Natural killer cell (primary cell): ENCODE results near the gene M1AP. TPM values are rescaled to one million over a fixed set of nuclear protein-coding genes. Genes with fewer than 3 reads are reported as not detected.

ENCODE experiments used
- ATAC-seq, 3 donors: fragments of 150-1000 bp in 2 of 3; fragments of 200-7000 bp in 1 of 3; cut with Tn5 transposase; 1 replicate in 1 of 3; 2 replicates in 2 of 3; pipeline ENCODE4 v1.10.0; 2021; ENCODE audit warnings: mild to moderate bottlenecking in 2 of 3, moderate library complexity in 2 of 3
- DNase-seq, 2 donors: peaks; one replicate each; pipeline versions ENCODE4 v3.0.0 to v3.0.0-alpha.2; 2013 to 2021; ENCODE audit warnings: mixed read lengths in 1 of 2
- H3K27ac ChIP-seq: one replicate; pipeline ENCODE4 v1.5.1; 2013; ENCODE audit warnings: mild to moderate bottlenecking, low read length
- H3K27me3 ChIP-seq: one replicate; pipeline ENCODE4 v1.6.1; 2013; ENCODE audit warnings: low read length; ENCODE audit not compliant: control insufficient read depth, insufficient read depth
- H3K36me3 ChIP-seq: one replicate; pipeline ENCODE4 v1.6.1; 2013; ENCODE audit warnings: low read length; ENCODE audit not compliant: control insufficient read depth, insufficient read depth
- H3K4me1 ChIP-seq: one replicate; pipeline ENCODE4 v1.6.1; 2013; ENCODE audit warnings: low read length; ENCODE audit not compliant: control insufficient read depth, insufficient read depth
- H3K4me3 ChIP-seq: one replicate; pipeline ENCODE4 v1.5.1; 2013; ENCODE audit warnings: low read length
- H3K9me3 ChIP-seq: one replicate; pipeline ENCODE4 v1.6.1; 2013; ENCODE audit warnings: low read length; ENCODE audit not compliant: control insufficient read depth, insufficient read depth
- H3K27ac Mint-ChIP-seq, 2 donors: one replicate each; pipeline ENCODE4 v1.8.0; 2022; ENCODE audit warnings: mild to moderate bottlenecking in 2 of 2, mixed read lengths in 2 of 2, moderate library complexity in 1 of 2
- H3K27me3 Mint-ChIP-seq, 2 donors: one replicate each; pipeline ENCODE4 v1.8.0; 2022; ENCODE audit warnings: low read depth in 2 of 2, mixed read lengths in 2 of 2
- H3K36me3 Mint-ChIP-seq: one replicate; pipeline ENCODE4 v1.8.0; 2022; ENCODE audit warnings: mixed read lengths
- H3K4me1 Mint-ChIP-seq, 2 donors: one replicate each; pipeline ENCODE4 v1.8.0; 2022; ENCODE audit warnings: mixed read lengths in 2 of 2
- H3K4me3 Mint-ChIP-seq: one replicate; pipeline ENCODE4 v1.8.0; 2022; ENCODE audit warnings: mild to moderate bottlenecking, moderate library complexity, mixed read lengths
- H3K9me3 Mint-ChIP-seq, 2 donors: one replicate each; pipeline ENCODE4 v1.8.0; 2022; ENCODE audit warnings: mixed read lengths in 2 of 2
- CTCF ChIP-seq: fragments of 200-600 bp; IDR thresholded peaks from one replicate; pipeline ENCODE4 v1.8.0; 2022; ENCODE audit warnings: antibody characterized with exemption
- WGBS: methylation state at CpG from one replicate; pipeline ENCODE4 v1.1.7; 2013; ENCODE audit warnings: missing lambda C conversion rate; ENCODE audit not compliant: insufficient coverage; 5-methylcytosine and 5-hydroxymethylcytosine counted together
- intact Hi-C: fragments of 100-400 bp; cut with micrococcal nuclease; formaldehyde crosslinking; loops from one replicate; pipeline ENCODE4 v1.14.2; 2022
- total RNA-seq, 4 donors: library from RNA; stranded (reverse); fragments of 120-200 nt in 1 of 4; gene quantifications; one replicate each; pipeline versions ENCODE4 v1.2.3 to v1.2.4, GENCODE V29; 2013 to 2022

Gene M1AP
- total RNA-seq, 3 donors from 2014 or later (not counting 1 experiment from before 2014, with no cell fraction given), result not detected

DNA sequence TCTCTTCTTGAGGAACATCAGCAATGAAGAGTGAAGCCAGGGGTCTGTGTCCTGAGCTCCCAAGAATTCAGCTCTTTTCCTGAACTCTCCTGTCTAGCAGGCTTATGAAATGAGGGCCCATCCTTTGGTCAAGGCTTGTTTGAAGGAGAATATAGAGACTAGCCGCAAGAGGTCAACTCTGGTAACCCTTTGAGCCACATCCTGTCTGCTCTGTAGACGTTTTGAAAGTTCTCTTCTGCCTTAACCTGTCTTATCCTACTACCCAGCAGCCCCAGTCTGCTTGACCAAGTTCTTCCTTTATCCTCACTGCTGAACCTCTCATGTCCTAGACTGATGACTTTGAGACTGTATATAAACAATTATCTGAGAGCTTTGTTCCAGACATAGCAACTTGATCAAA lies 11.3 kb upstream of the M1AP start:
- no peaks in the 10 kb centered on the region for H3K27me3 ChIP-seq
- H3K9me3 Mint-ChIP-seq, result no peaks in the 10 kb centered on the region
- H3K4me1 Mint-ChIP-seq, result peaks cover 10 to 18% of the 10 kb centered on the region in 2 donors
- no peaks in the 10 kb centered on the region for H3K27me3 Mint-ChIP-seq
- TF ChIP-seq CTCF, result no peak
- intact Hi-C loops, result no loop called here
- WGBS, result 48% methylated on average over 2 of the region's 2 CpGs
- ATAC-seq, result no peak
- no peak overlapping the region for H3K4me3 ChIP-seq
- H3K9me3 ChIP-seq, result no peaks in the 10 kb centered on the region
- peaks cover 10% of the 10 kb centered on the region for H3K36me3 ChIP-seq
- H3K27ac ChIP-seq, result no peak overlapping the region
- no peak overlapping the region for H3K4me3 Mint-ChIP-seq
- H3K36me3 Mint-ChIP-seq, result no peaks in the 10 kb centered on the region
- H3K27ac Mint-ChIP-seq, result no peak overlapping the region
- peaks cover 6% of the 10 kb centered on the region for H3K4me1 ChIP-seq
- DNase-seq, result no peak

- no peak for ATAC-seq
- intact Hi-C loops, result no loop called here
- H3K27me3 Mint-ChIP-seq, result no peaks in the 10 kb centered on the region
- DNase-seq, result no peak
- no peaks in the 10 kb centered on the region for H3K9me3 Mint-ChIP-seq
- Histone ChIP-seq H3K27ac (no peak overlapping the region), H3K27me3 (no peaks in the 10 kb centered on the region), H3K4me3 (no peak overlapping the region), H3K36me3 (peaks cover 10% of the 10 kb centered on the region), H3K4me1 (peaks cover 10% of the 10 kb centered on the region), H3K9me3 (no peaks in the 10 kb centered on the region)
- H3K4me3 Mint-ChIP-seq, result no peak overlapping the region
- no peaks in the 10 kb centered on the region for H3K36me3 Mint-ChIP-seq
- no peak overlapping the region for H3K27ac Mint-ChIP-seq
- TF ChIP-seq CTCF, result no peak
- peaks cover 10 to 26% of the 10 kb centered on the region in 2 donors for H3K4me1 Mint-ChIP-seq
- 90% methylated on average over 2 of the region's 2 CpGs for WGBS
Measured at GRCh38 chr2:74658516-74658915, 10.4 kb upstream of the M1AP start.

- no peaks in the 10 kb centered on the region for H3K27me3 ChIP-seq
- ATAC-seq (no peak), DNase-seq (no peak)
- H3K36me3 ChIP-seq, result peaks cover 3% of the 10 kb centered on the region
- H3K27ac ChIP-seq, result no peak overlapping the region
- Mint-ChIP-seq H3K27ac (no peak overlapping the region), H3K27me3 (peaks cover 2 to 4% of the 10 kb centered on the region in 2 donors), H3K36me3 (no peaks in the 10 kb centered on the region), H3K4me3 (peak overlapping the region; percentile 46), H3K4me1 (peaks cover 10 to 27% of the 10 kb centered on the region in 2 donors), H3K9me3 (no peaks in the 10 kb centered on the region)
- peaks cover 13% of the 10 kb centered on the region for H3K4me1 ChIP-seq
- WGBS, result 100% methylated on average over 1 of the region's 1 CpG
- no peak for TF ChIP-seq CTCF
- intact Hi-C loops, result no loop called here
- no peaks in the 10 kb centered on the region for H3K9me3 ChIP-seq
- H3K4me3 ChIP-seq, result no peak overlapping the region
Measured at GRCh38 chr2:74655579-74655978, 7.4 kb upstream of the M1AP start.
